A549 (cell line): ENCODE results near the gene OR6B2. TPM values are rescaled to one million over a fixed set of nuclear protein-coding genes. Genes with fewer than 3 reads are reported as not detected.

Source experiments
- ATAC-seq, 2 experiments: fragments of 200-7000 bp in 1 of 2; fragments of >200 bp in 1 of 2; cut with Nextera tagmentation in 1 of 2; cut with Tn5 transposase in 1 of 2; 3 replicates each; pipeline versions ENCODE4 v1.8.0 to v1.9.1; 2018 to 2020; ENCODE audit warnings: mild to moderate bottlenecking in 1 of 2, moderate library complexity in 1 of 2
- CTCF ChIA-PET: fragments of 300-600 bp; sonication (Branson Sonifier 250); formaldehyde crosslinking; extraction: SDS; loops from one replicate; lab custom pipeline; 2021; ENCODE audit warnings: antibody characterized with exemption, inconsistent platforms; lab: Yijun Ruan, JAX
- POLR2A ChIA-PET: fragments of 350-600 bp; formaldehyde crosslinking; extraction: SDS; loops from one replicate; lab custom pipeline; 2021; ENCODE audit warnings: antibody characterized with exemption, inconsistent platforms; lab: Yijun Ruan, JAX
- DNase-seq, 2 experiments: peaks; one replicate each; pipeline versions ENCODE4 v3.0.0 to v3.0.0-alpha.2; 2011 to 2016; ENCODE audit warnings: low read depth in 1 of 2, low spot score in 1 of 2
- FAIRE-seq: peaks from 2 replicates; lab custom pipeline; 2011; peaks lifted over from hg19 to GRCh38; lab: Jason Lieb, UNC
- H3K27ac ChIP-seq, 2 experiments: fragments of >200 bp; sonication (Bioruptor Twin); formaldehyde crosslinking; 3 replicates each; pipeline ENCODE4 v1.5.1; 2016 to 2017
- H3K4me1 ChIP-seq: fragments of >200 bp; sonication (Bioruptor Twin); formaldehyde crosslinking; 3 replicates; pipeline ENCODE4 v1.6.1; 2016
- H3K4me2 ChIP-seq: fragments of >200 bp; sonication (Bioruptor Twin); formaldehyde crosslinking; 3 replicates; pipeline ENCODE4 v1.6.1; 2016
- H3K4me3 ChIP-seq: fragments of >200 bp; sonication (Bioruptor Twin); formaldehyde crosslinking; 3 replicates; pipeline ENCODE4 v1.5.1; 2016
- H3K9me3 ChIP-seq: fragments of >200 bp; sonication (Bioruptor Twin); formaldehyde crosslinking; 3 replicates; pipeline ENCODE4 v1.6.1; 2016
- BHLHE40 ChIP-seq: IDR thresholded peaks from 2 replicates; pipeline ENCODE4 v1.6.1; 2012; ENCODE audit warnings: low read depth, low read length, inconsistent platforms
- CBX8 ChIP-seq: fragments of 200-600 bp; sonication (generic); IDR thresholded peaks from 2 replicates; pipeline ENCODE4 v1.6.1; 2016
- CEBPB ChIP-seq, 2 experiments: fragments of >200 bp in 1 of 2; sonication (Bioruptor Twin) in 1 of 2; formaldehyde crosslinking in 1 of 2; IDR thresholded peaks; 2 replicates each; pipeline ENCODE4 v1.6.1; 2012 to 2016
- EHMT2 ChIP-seq: fragments of 200-600 bp; sonication (generic); IDR thresholded peaks from 2 replicates; pipeline ENCODE4 v1.6.1; 2016; ENCODE audit warnings: antibody characterized with exemption, low read depth, mild to moderate bottlenecking, moderate library complexity
- EP300 ChIP-seq, 2 experiments: fragments of >200 bp; sonication (Bioruptor Twin); formaldehyde crosslinking; IDR thresholded peaks; 2 replicates in 1 of 2; 3 replicates in 1 of 2; pipeline ENCODE4 v1.6.1; 2016 to 2017
- FOSB ChIP-seq: fragments of 250-450 bp; sonication (Bioruptor Pico); IDR thresholded peaks from 2 replicates; pipeline ENCODE4 v1.5.0; 2020; ENCODE audit warnings: mild to moderate bottlenecking, moderate library complexity
- MAFK ChIP-seq: fragments of 450-650 bp; IDR thresholded peaks from 2 replicates; pipeline ENCODE4 v1.6.1; 2014; ENCODE audit not compliant: partially characterized antibody
- MYC ChIP-seq: IDR thresholded peaks from 2 replicates; pipeline ENCODE4 v1.6.1; 2012; ENCODE audit warnings: mild to moderate bottlenecking, inconsistent platforms, low read length, improper control_type of control experiment, borderline replicate concordance
- POLR2A ChIP-seq: IDR thresholded peaks from 2 replicates; pipeline ENCODE4 v1.6.1; 2012; ENCODE audit warnings: mild to moderate bottlenecking, low read length
- TFCP2L1 ChIP-seq: fragments of 250-450 bp; sonication (Bioruptor Pico); IDR thresholded peaks from 2 replicates; pipeline ENCODE4 v1.5.0; 2021; ENCODE audit warnings: mild to moderate bottlenecking
- TP53 ChIP-seq: fragments of 250-450 bp; sonication (Bioruptor Pico); IDR thresholded peaks from 2 replicates; pipeline ENCODE4 v1.5.0; 2021; ENCODE audit warnings: mild to moderate bottlenecking, moderate library complexity
- ZC3H11A ChIP-seq: fragments of 450-650 bp; IDR thresholded peaks from 2 replicates; pipeline ENCODE4 v1.6.1; 2014; ENCODE audit warnings: antibody characterized with exemption, mild to moderate bottlenecking
- ZFP36 ChIP-seq: fragments of 450-650 bp; IDR thresholded peaks from 2 replicates; pipeline ENCODE4 v1.6.1; 2014; ENCODE audit warnings: borderline replicate concordance; ENCODE audit not compliant: partially characterized antibody
- ZNF302 ChIP-seq: fragments of 250-450 bp; sonication (Bioruptor Pico); IDR thresholded peaks from 2 replicates; pipeline ENCODE4 v1.9.0; 2021; ENCODE audit warnings: inconsistent platforms, mild to moderate bottlenecking, moderate library complexity
- WGBS: methylation state at CpG from one replicate; pipeline ENCODE4 v1.1.6; 2017; ENCODE audit errors: missing lambda C conversion rate; 5-methylcytosine and 5-hydroxymethylcytosine counted together
- polyA minus RNA-seq: library from RNA; depleted of rRNA, polyadenylated mRNA; stranded (reverse); fragments of >200 nt; gene quantifications from 2 replicates; pipeline ENCODE4 v1.2.3, GENCODE V29; 2011; rRNA and poly(A)+ RNA removed
- polyA plus RNA-seq, 4 experiments: library from polyadenylated mRNA; depleted of rRNA in 3 of 4; stranded (reverse); fragments of >200 nt; fragmentation: RNase III in 1 of 4; extraction: RNeasy Plus Mini Kit Qiagen cat#74134 plus additional on column Dnase treatment in 1 of 4; gene quantifications; 2 replicates in 3 of 4; 3 replicates in 1 of 4; pipeline ENCODE4 v1.2.3, GENCODE V29; 2011 to 2017
- TF ChIP-seq, protein P1 (sequence below): IDR thresholded peaks from 2 replicates; pipeline ENCODE4 v1.6.1; 2012; ENCODE audit warnings: low read depth, borderline replicate concordance
- TF ChIP-seq, protein P2 (sequence below): IDR thresholded peaks from 2 replicates; pipeline ENCODE4 v1.6.1; 2012
- TF ChIP-seq, protein P3 (sequence below): fragments of 450-650 bp; IDR thresholded peaks from 2 replicates; pipeline ENCODE4 v1.6.1; 2014; ENCODE audit warnings: antibody characterized with exemption
- TF ChIP-seq, protein P4 (sequence below): IDR thresholded peaks from 2 replicates; pipeline ENCODE4 v1.6.1; 2012
- TF ChIP-seq, protein P5 (sequence below): fragments of 250-450 bp; sonication (Bioruptor Pico); IDR thresholded peaks from 2 replicates; pipeline ENCODE4 v1.5.0; 2020; ENCODE audit warnings: low read depth, mild to moderate bottlenecking, moderate library complexity
- TF ChIP-seq, protein P6 (sequence below): fragments of >200 bp; sonication (Bioruptor Twin); formaldehyde crosslinking; IDR thresholded peaks from 3 replicates; pipeline ENCODE4 v1.6.1; 2016
- TF ChIP-seq, protein P7 (sequence below): fragments of 250-450 bp; sonication (Bioruptor Pico); IDR thresholded peaks from 2 replicates; pipeline ENCODE4 v1.5.0; 2021; ENCODE audit warnings: mild to moderate bottlenecking, moderate library complexity, borderline replicate concordance
- TF ChIP-seq, protein P8 (sequence below): fragments of >200 bp; sonication (Bioruptor Twin); formaldehyde crosslinking; IDR thresholded peaks from 3 replicates; pipeline ENCODE4 v1.5.1; 2016

OR6B2 gene
- polyA plus RNA-seq (2011; rRNA removed), result not detected in 2 replicates
- not detected in 2 replicates for polyA plus RNA-seq (2012; cell fraction: cytosol; rRNA removed)
- 0.04 TPM in 1 of 2 replicates, not detected in the other for polyA plus RNA-seq (2012; cell fraction: nucleus; rRNA removed)
- polyA plus RNA-seq (2017; fragmentation: RNase III; extraction: RNeasy Plus Mini Kit Qiagen cat#74134 plus additional on column Dnase treatment), result not detected in 3 replicates
- not detected in 2 replicates for polyA minus RNA-seq

DNA sequence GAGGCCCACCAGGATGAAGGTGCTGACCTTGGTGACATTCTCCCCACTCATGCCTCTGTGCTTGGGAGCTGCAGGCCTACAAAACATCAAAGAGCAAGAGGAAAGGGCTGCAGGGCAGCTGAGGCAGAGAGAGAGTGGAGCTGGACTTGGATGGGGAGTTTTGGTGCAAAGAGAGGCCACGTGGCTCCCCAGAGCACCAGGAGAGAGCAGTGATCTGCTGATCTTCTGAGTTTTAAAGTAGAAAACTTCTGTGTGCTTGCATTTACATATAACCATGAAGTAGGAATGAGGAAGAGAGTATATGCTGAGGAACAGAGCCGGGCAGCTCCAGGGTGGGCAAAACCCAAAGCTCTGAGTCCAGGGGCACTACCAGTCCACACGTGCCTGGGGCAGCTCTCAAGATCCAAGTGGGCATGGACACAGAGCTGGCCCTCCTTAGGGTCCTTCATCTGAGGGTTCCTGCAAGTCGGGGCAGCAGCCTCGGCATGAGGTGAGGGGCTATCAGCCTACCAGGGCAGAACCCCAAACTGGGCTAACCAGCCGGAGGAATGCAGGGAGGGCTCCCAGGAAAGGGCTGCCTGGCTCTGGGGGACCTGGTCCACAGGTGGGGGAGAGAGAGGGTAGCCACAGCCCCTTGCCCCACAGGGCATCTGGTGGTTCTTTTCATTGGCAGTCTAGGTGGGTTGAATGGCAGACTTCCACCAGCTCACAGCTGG lies at the start of gene OR6B2:
Gene OR6B2 (minus strand): TSS at position 51 of the 716 bp plus-strand sequence. CDS start 0 bp downstream, at position 51.
- DNase-seq, result no peak
- WGBS, result 14% methylated on average over 6 of the region's 6 CpGs
- TF ChIP-seq BHLHE40 (no peak), FOSB (CRISPR knock-in tag) (no peak), EHMT2 (no peak)
- TF ChIP-seq, protein P1, sequence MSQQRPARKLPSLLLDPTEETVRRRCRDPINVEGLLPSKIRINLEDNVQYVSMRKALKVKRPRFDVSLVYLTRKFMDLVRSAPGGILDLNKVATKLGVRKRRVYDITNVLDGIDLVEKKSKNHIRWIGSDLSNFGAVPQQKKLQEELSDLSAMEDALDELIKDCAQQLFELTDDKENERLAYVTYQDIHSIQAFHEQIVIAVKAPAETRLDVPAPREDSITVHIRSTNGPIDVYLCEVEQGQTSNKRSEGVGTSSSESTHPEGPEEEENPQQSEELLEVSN, result no peak
- TF ChIP-seq, protein P2, sequence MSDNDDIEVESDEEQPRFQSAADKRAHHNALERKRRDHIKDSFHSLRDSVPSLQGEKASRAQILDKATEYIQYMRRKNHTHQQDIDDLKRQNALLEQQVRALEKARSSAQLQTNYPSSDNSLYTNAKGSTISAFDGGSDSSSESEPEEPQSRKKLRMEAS, result no peak
- TF ChIP-seq, protein P3, sequence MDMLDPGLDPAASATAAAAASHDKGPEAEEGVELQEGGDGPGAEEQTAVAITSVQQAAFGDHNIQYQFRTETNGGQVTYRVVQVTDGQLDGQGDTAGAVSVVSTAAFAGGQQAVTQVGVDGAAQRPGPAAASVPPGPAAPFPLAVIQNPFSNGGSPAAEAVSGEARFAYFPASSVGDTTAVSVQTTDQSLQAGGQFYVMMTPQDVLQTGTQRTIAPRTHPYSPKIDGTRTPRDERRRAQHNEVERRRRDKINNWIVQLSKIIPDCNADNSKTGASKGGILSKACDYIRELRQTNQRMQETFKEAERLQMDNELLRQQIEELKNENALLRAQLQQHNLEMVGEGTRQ, result no peak
- Histone ChIP-seq H3K4me2 (no peak within 1 kb of the TSS), H3K27ac (no peak within 1 kb of the TSS), H3K4me1 (no peaks in the 10 kb centered on the region), H3K9me3 (peaks cover 4% of the 10 kb centered on the region; the same call in 2 of the 3 replicates), H3K4me3 (no peak within 1 kb of the TSS)
- ChIA-PET POLR2A (no interaction called here), CTCF (interaction anchor here (1.8 kb wide), 1 partner anchor 39 kb away, joined by 6 read pairs; no protein-coding TSS in a partner anchor)
- no peak for ATAC-seq
- FAIRE-seq, result no peak

DNA sequence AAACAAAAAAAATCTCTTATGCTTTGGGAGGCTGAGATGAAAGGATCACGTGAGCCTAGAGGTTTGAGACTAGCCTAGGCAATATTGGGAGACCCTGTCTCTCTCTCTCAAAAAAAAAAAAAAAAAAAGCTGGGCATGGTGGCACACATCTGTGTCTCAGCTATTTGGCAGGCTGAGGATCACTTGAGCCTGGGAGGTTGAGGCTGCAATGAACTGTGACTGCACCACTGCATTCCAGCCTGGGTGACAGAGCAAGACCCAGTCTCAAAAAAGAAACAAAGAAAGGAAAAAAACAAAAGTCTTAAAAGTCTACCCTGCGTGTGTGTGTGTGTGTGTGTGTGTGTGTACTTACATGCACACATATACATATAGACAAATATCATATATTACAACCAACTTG lies 48.4 kb upstream of the OR6B2 start:
- H3K9me3 ChIP-seq, result peaks cover 40% of the 10 kb centered on the region; the same call in 2 of the 3 replicates
- POLR2A ChIA-PET, result no interaction called here
- CTCF ChIA-PET, result no interaction called here
- FAIRE-seq (no peak), ATAC-seq (no peak), DNase-seq (no peak)
- TF ChIP-seq, protein P3, result no peak
- TF ChIP-seq POLR2A, result no peak
- no peak for TF ChIP-seq EP300 (IDR thresholded peaks at IDR 0.05)
- no peak for TF ChIP-seq MYC
- TF ChIP-seq CBX8, result no peak
- TF ChIP-seq CEBPB (IDR thresholded peaks at IDR 0.05), result no peak
- no peak for TF ChIP-seq TFCP2L1 (CRISPR knock-in tag)
- TF ChIP-seq, protein P4, sequence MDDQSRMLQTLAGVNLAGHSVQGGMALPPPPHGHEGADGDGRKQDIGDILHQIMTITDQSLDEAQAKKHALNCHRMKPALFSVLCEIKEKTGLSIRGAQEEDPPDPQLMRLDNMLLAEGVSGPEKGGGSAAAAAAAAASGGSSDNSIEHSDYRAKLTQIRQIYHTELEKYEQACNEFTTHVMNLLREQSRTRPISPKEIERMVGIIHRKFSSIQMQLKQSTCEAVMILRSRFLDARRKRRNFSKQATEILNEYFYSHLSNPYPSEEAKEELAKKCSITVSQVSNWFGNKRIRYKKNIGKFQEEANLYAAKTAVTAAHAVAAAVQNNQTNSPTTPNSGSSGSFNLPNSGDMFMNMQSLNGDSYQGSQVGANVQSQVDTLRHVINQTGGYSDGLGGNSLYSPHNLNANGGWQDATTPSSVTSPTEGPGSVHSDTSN, result no peak
- TF ChIP-seq MAFK, result no peak
- no peak for TF ChIP-seq ZNF302
- TF ChIP-seq ZC3H11A, result no peak
- TF ChIP-seq, protein P5, sequence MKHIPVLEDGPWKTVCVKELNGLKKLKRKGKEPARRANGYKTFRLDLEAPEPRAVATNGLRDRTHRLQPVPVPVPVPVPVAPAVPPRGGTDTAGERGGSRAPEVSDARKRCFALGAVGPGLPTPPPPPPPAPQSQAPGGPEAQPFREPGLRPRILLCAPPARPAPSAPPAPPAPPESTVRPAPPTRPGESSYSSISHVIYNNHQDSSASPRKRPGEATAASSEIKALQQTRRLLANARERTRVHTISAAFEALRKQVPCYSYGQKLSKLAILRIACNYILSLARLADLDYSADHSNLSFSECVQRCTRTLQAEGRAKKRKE (CRISPR knock-in tag), result no peak
- TF ChIP-seq ZFP36, result no peak
- no peak for TF ChIP-seq BHLHE40
- TF ChIP-seq, protein P6, sequence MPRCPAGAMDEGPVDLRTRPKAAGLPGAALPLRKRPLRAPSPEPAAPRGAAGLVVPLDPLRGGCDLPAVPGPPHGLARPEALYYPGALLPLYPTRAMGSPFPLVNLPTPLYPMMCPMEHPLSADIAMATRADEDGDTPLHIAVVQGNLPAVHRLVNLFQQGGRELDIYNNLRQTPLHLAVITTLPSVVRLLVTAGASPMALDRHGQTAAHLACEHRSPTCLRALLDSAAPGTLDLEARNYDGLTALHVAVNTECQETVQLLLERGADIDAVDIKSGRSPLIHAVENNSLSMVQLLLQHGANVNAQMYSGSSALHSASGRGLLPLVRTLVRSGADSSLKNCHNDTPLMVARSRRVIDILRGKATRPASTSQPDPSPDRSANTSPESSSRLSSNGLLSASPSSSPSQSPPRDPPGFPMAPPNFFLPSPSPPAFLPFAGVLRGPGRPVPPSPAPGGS, result no peak
- TF ChIP-seq FOSB (CRISPR knock-in tag), result no peak
- TF ChIP-seq TP53 (CRISPR knock-in tag), result no peak
- TF ChIP-seq, protein P7, sequence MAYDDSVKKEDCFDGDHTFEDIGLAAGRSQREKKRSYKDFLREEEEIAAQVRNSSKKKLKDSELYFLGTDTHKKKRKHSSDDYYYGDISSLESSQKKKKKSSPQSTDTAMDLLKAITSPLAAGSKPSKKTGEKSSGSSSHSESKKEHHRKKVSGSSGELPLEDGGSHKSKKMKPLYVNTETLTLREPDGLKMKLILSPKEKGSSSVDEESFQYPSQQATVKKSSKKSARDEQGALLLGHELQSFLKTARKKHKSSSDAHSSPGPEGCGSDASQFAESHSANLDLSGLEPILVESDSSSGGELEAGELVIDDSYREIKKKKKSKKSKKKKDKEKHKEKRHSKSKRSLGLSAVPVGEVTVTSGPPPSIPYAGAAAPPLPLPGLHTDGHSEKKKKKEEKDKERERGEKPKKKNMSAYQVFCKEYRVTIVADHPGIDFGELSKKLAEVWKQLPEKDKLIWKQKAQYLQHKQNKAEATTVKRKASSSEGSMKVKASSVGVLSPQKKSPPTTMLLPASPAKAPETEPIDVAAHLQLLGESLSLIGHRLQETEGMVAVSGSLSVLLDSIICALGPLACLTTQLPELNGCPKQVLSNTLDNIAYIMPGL, result no peak
- TF ChIP-seq, protein P8, sequence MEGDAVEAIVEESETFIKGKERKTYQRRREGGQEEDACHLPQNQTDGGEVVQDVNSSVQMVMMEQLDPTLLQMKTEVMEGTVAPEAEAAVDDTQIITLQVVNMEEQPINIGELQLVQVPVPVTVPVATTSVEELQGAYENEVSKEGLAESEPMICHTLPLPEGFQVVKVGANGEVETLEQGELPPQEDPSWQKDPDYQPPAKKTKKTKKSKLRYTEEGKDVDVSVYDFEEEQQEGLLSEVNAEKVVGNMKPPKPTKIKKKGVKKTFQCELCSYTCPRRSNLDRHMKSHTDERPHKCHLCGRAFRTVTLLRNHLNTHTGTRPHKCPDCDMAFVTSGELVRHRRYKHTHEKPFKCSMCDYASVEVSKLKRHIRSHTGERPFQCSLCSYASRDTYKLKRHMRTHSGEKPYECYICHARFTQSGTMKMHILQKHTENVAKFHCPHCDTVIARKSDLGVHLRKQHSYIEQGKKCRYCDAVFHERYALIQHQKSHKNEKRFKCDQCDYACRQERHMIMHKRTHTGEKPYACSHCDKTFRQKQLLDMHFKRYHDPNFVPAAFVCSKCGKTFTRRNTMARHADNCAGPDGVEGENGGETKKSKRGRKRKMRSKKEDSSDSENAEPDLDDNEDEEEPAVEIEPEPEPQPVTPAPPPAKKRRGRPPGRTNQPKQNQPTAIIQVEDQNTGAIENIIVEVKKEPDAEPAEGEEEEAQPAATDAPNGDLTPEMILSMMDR, result no peak
- H3K4me3 ChIP-seq, result no peak overlapping the region
- WGBS, result 0% methylated on average over 2 of the region's 2 CpGs
- H3K27ac ChIP-seq, result no peak overlapping the region
- H3K4me1 ChIP-seq, result no peaks in the 10 kb centered on the region
- H3K4me2 ChIP-seq, result no peak overlapping the region
